Activated naive CD4-positive, alpha-beta T cell treated with anti-CD3 and anti-CD28 coated beads, Interleukin-2, amount 10 ng/mL, durations not matched to agents 7 days and 5 days (primary cell): ENCODE data around the gene KPNB1.

Experiments
- CTCF ChIA-PET: fragments of 350-600 bp; sonication (Branson Sonifier 250); formaldehyde crosslinking; loops from one replicate; lab custom pipeline; 2021; ENCODE audit warnings: antibody characterized with exemption; lab: Charles Lee
- DNase-seq: peaks from one replicate; pipeline ENCODE4 v3.0.0-alpha.2; 2020
- H3K27ac Mint-ChIP-seq: one replicate; pipeline ENCODE4 v1.8.0; 2021; ENCODE audit warnings: mild to moderate bottlenecking, moderate library complexity, mixed read lengths
- H3K27me3 Mint-ChIP-seq: one replicate; pipeline ENCODE4 v1.8.0; 2021; ENCODE audit warnings: mild to moderate bottlenecking, mixed read lengths
- H3K36me3 Mint-ChIP-seq: one replicate; pipeline ENCODE4 v1.8.0; 2021; ENCODE audit warnings: mixed read lengths
- H3K4me1 Mint-ChIP-seq: one replicate; pipeline ENCODE4 v1.8.0; 2021; ENCODE audit warnings: mixed read lengths
- H3K4me3 Mint-ChIP-seq: one replicate; pipeline ENCODE4 v1.8.0; 2021; ENCODE audit warnings: mild to moderate bottlenecking, moderate library complexity, mixed read lengths
- H3K9me3 Mint-ChIP-seq: one replicate; pipeline ENCODE4 v1.8.0; 2021; ENCODE audit warnings: mixed read lengths

KPNB1 gene

GRCh38 chr17:47719411-47720152, 69.9 kb downstream of the KPNB1 start:
- Mint-ChIP-seq H3K36me3 (no peaks in the 10 kb centered on the region), H3K27ac (peak overlapping the region; percentile 75), H3K4me3 (no peak overlapping the region), H3K27me3 (peaks cover 26% of the 10 kb centered on the region), H3K4me1 (peaks cover 80% of the 10 kb centered on the region), H3K9me3 (no peaks in the 10 kb centered on the region)
- DNase-seq: peak; percentile 77
- CTCF ChIA-PET: interaction anchor here (2.0 to 6.8 kb wide), 4 partner anchors 10 to 20 kb away, joined by 6 to 83 read pairs (median 16); partner anchors contain the start of gene TBX21

DNA sequence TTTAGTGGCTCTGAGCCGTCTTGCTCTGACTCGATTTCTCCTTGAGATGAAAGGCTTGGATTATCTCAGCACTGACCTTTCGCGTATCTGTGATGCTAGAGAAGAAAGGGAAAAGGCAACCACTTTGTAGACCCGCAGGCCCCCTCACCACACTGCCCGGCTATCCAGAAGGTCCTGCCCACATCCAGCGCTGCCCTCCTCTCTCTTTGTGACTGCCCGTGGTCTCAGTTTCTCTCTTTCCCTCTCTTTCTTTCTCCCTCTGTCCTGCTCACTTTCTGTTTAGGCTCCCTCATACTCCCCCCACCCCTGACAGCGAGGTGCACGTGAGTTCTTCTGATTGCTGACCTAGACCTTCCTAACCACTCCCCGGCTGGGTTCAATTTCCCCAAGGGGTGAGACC, 70.5 kb downstream of the KPNB1 start:
- Mint-ChIP-seq H3K4me3 (no peak overlapping the region), H3K9me3 (no peaks in the 10 kb centered on the region), H3K27ac (peak overlapping the region; percentile 74), H3K27me3 (peaks cover 23% of the 10 kb centered on the region), H3K36me3 (no peaks in the 10 kb centered on the region), H3K4me1 (peaks cover 80% of the 10 kb centered on the region)
- CTCF ChIA-PET: interaction anchor here (4.1 to 6.8 kb wide), 2 partner anchors 12 to 20 kb away, joined by 22 to 83 read pairs; partner anchors contain the start of gene TBX21
- no peak for DNase-seq

GRCh38 chr17:47720754-47721533, 71.2 kb downstream of the KPNB1 start:
- H3K36me3 Mint-ChIP-seq: no peaks in the 10 kb centered on the region
- peak; percentile 86 for DNase-seq
- peak overlapping the region; percentile 26 for H3K27ac Mint-ChIP-seq
- peaks cover 17% of the 10 kb centered on the region for H3K27me3 Mint-ChIP-seq
- no peak overlapping the region for H3K4me3 Mint-ChIP-seq
- CTCF ChIA-PET: interaction anchor here (1.0 to 1.7 kb wide), 2 partner anchors 12 to 22 kb away, joined by 3 to 7 read pairs; partner anchors contain the start of gene TBX21
- peaks cover 80% of the 10 kb centered on the region for H3K4me1 Mint-ChIP-seq
- no peaks in the 10 kb centered on the region for H3K9me3 Mint-ChIP-seq

DNA sequence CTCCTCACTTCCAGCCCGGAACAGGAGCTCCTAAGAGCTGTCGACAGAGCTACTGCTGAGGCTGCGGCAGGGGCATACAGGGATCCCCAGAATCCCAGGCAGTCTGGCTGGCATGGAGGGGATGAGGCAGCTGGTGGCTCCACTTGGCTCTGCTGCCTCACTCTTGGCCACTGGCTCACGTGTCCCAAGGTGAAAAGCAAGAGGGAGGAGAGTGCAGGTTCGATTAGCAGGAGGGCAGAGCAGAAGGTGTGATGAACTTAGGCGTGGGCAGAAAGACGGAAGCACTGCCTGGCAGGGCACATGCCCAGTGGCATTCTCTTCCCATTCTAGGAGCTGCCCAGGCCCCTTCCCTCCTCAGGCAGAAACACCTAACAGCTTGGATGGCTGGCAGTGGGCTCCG, 72.0 kb downstream of the KPNB1 start:
- Mint-ChIP-seq H3K9me3 (no peaks in the 10 kb centered on the region), H3K36me3 (no peaks in the 10 kb centered on the region), H3K27ac (peak overlapping the region; percentile 54), H3K4me1 (peaks cover 81% of the 10 kb centered on the region), H3K27me3 (peaks cover 15% of the 10 kb centered on the region), H3K4me3 (peak overlapping the region; percentile 45)
- DNase-seq: no peak
- CTCF ChIA-PET: interaction anchor here (0.8 to 1.7 kb wide), 3 partner anchors 11 to 24 kb away, joined by 3 to 7 read pairs (median 4); partner anchors contain the start of gene TBX21

- Mint-ChIP-seq H3K27me3 (peaks cover 7% of the 10 kb centered on the region), H3K4me1 (peaks cover 76% of the 10 kb centered on the region), H3K9me3 (no peaks in the 10 kb centered on the region), H3K4me3 (no peak overlapping the region), H3K27ac (no peak overlapping the region), H3K36me3 (no peaks in the 10 kb centered on the region)
- no peak for DNase-seq
- CTCF ChIA-PET: interaction anchor here (0.9 to 2.0 kb wide), 2 partner anchors 16 to 25 kb away, joined by 3 to 11 read pairs; no protein-coding TSS in a partner anchor
Observed at GRCh38 chr17:47724705-47725104, 75.0 kb downstream of the KPNB1 start.

DNA sequence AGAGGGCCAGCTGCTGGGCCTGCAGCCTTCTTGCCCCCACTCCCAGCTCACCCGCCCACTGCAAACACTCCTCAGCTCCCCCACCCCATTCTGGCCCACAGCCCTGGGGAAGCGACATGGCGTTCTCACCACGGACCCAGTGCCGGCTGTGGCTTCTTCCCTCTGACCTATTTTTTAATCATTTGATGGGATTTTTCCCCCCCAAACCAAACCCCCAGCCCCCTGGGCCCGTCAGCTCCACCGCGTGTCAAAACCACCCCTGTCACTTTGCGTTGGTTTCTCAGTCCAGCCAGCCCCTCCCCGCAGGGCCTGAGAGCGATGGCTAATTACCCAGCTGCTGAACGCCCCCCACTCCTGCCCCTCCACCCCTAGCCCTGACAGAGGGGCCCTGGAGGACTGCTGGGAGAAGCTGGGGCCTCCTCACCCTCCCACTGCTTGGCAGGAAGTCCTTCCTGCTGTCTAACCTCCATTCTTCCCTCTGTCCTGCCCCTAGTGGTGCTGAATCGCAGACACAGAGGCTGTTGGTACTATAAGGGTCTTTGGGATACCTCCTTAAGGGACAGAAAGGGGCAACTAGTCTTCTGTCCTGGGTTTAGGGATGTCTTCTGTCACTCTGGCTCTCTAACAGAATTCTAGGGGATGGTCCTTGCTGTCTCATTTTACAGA, 75.9 kb downstream of the KPNB1 start:
- H3K27ac Mint-ChIP-seq: peak overlapping the region; percentile 35
- CTCF ChIA-PET: interaction anchor here (0.9 to 2.0 kb wide), 4 partner anchors 16 to 28 kb away, joined by 3 to 11 read pairs (median 4); no protein-coding TSS in a partner anchor

DNA sequence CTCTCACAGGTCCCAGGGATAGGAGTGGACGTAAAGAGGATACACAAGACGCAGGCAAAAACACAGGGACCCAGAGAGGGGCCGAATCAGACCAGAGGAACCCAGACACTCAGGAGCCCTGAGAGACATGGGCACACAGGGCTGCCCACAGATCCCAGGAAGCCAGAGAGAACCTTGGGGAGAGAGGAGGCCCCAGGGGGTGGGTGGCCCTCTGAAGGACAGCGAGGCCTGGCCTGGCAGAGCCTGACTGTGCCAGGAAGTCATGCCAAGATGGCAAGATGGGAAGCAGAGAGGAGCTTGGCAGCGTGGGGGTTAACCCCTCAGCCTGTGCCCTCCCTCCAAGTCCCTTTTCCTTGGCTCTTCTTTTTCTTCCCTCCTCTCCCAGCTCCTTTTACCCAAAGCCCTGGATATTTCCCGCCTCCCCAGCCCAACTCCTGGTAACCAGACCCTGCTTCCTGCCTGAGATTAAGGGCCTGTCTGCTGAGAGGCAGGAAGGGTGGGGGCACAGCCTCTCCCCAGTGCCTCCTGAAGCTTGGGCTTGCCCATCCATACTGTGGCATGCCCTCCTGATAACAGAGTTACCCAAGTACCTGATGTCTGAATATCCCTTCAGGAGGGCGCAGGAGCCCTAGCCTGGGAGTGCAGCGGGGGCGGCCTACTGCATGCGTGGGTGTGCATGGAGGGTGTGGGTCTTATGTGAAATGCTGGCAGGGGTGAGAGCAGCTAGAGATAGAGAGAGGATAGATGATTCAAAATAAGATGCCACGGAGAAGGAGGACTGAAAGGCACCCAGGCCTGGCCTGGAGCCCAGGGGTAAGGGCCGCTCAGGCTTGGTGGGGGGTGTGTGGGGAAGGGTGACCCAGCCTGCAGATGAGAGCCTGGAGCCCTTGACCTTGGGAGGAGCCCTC, 77.3 kb downstream of the KPNB1 start:
- H3K27me3 Mint-ChIP-seq: peaks cover 7% of the 10 kb centered on the region
- CTCF ChIA-PET: interaction anchor here (1.9 kb wide), 1 partner anchor 9 kb away, joined by 6 read pairs; no protein-coding TSS in a partner anchor
- peaks cover 73% of the 10 kb centered on the region for H3K4me1 Mint-ChIP-seq

More for the DNA sequence above, 75.9 kb downstream of the KPNB1 start:
- DNase-seq: no peak
- no peaks in the 10 kb centered on the region for H3K9me3 Mint-ChIP-seq
- no peaks in the 10 kb centered on the region for H3K36me3 Mint-ChIP-seq
- H3K4me3 Mint-ChIP-seq: no peak overlapping the region
- peaks cover 9% of the 10 kb centered on the region for H3K27me3 Mint-ChIP-seq
- H3K4me1 Mint-ChIP-seq: peaks cover 73% of the 10 kb centered on the region

GRCh38 chr17:47727704-47728036, 78.0 kb downstream of the KPNB1 start:
- H3K27me3 Mint-ChIP-seq: peaks cover 7% of the 10 kb centered on the region
- H3K9me3 Mint-ChIP-seq: no peaks in the 10 kb centered on the region
- peaks cover 75% of the 10 kb centered on the region for H3K4me1 Mint-ChIP-seq
- no peaks in the 10 kb centered on the region for H3K36me3 Mint-ChIP-seq
- no peak overlapping the region for H3K4me3 Mint-ChIP-seq
- H3K27ac Mint-ChIP-seq: no peak overlapping the region
- CTCF ChIA-PET: interaction anchor here (1.9 kb wide), 1 partner anchor 10 kb away, joined by 6 read pairs; no protein-coding TSS in a partner anchor
- DNase-seq: no peak

More for the DNA sequence above, 77.3 kb downstream of the KPNB1 start:
- DNase-seq: no peak
- Mint-ChIP-seq H3K9me3 (no peaks in the 10 kb centered on the region), H3K36me3 (no peaks in the 10 kb centered on the region), H3K27ac (no peak overlapping the region), H3K4me3 (no peak overlapping the region)

- Mint-ChIP-seq H3K4me1 (peaks cover 77% of the 10 kb centered on the region), H3K27ac (no peak overlapping the region), H3K4me3 (no peak overlapping the region), H3K9me3 (no peaks in the 10 kb centered on the region), H3K36me3 (no peaks in the 10 kb centered on the region), H3K27me3 (peaks cover 7% of the 10 kb centered on the region)
- CTCF ChIA-PET: interaction anchor here (1.9 to 5.6 kb wide), 2 partner anchors 11 to 28 kb away, joined by 6 to 98 read pairs; no protein-coding TSS in a partner anchor
- DNase-seq: no peak
Observed at GRCh38 chr17:47728214-47728877, 78.6 kb downstream of the KPNB1 start.

DNA sequence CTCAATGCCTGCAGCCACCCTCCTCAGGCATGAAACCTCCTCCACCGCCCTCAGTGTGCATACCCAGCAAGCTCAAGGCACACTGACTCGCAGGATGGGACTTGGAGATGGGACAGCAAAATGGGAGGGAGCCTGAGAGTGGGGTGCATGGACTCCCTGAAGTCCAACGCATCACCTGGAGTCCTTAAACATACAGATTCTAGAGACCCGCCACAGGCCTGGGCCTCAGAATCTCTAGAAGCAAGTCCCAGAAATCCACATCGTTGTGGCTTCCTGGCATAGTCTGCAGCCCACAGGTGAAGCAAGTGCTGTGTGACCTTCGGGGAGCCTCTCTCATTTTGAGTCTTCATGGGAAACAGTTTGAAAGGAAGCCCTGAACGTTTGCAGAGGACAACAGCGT, 79.8 kb downstream of the KPNB1 start:
- Mint-ChIP-seq H3K4me1 (peaks cover 85% of the 10 kb centered on the region), H3K27ac (no peak overlapping the region), H3K36me3 (no peaks in the 10 kb centered on the region), H3K9me3 (no peaks in the 10 kb centered on the region), H3K27me3 (peaks cover 7% of the 10 kb centered on the region), H3K4me3 (no peak overlapping the region)
- CTCF ChIA-PET: interaction anchor here (1.3 to 5.6 kb wide), 4 partner anchors 11 to 30 kb away, joined by 3 to 98 read pairs (median 8); no protein-coding TSS in a partner anchor
- DNase-seq: no peak

- Mint-ChIP-seq H3K4me1 (peaks cover 85% of the 10 kb centered on the region), H3K27me3 (peaks cover 7% of the 10 kb centered on the region), H3K36me3 (no peaks in the 10 kb centered on the region), H3K27ac (no peak overlapping the region), H3K9me3 (no peaks in the 10 kb centered on the region), H3K4me3 (no peak overlapping the region)
- peak; percentile 18 for DNase-seq
- CTCF ChIA-PET: interaction anchor here (0.7 to 5.6 kb wide), 7 partner anchors 11 to 59 kb away, joined by 3 to 98 read pairs (median 5); no protein-coding TSS in a partner anchor
Observed at GRCh38 chr17:47730681-47731080, 81.0 kb downstream of the KPNB1 start.

GRCh38 chr17:47731396-47731795, 81.7 kb downstream of the KPNB1 start:
- H3K4me3 Mint-ChIP-seq: no peak overlapping the region
- no peak overlapping the region for H3K27ac Mint-ChIP-seq
- H3K4me1 Mint-ChIP-seq: peaks cover 85% of the 10 kb centered on the region
- H3K9me3 Mint-ChIP-seq: no peaks in the 10 kb centered on the region
- CTCF ChIA-PET: interaction anchor here (0.5 to 5.6 kb wide), 7 partner anchors 10 to 383 kb away, joined by 3 to 98 read pairs (median 5); no protein-coding TSS in a partner anchor
- peaks cover 7% of the 10 kb centered on the region for H3K27me3 Mint-ChIP-seq
- peak; percentile 13 for DNase-seq
- no peaks in the 10 kb centered on the region for H3K36me3 Mint-ChIP-seq
